ENCODE data around the gene C17orf50. TPM values are rescaled to one million over a fixed set of nuclear protein-coding genes. Genes with fewer than 3 reads are reported as not detected.

C17orf50 gene
- total RNA-seq, 2 experiments from 2014 or later, result not detected

GRCh38 chr17:35765086-35765710 is 4.5 kb downstream of the C17orf50 start:
- peak overlapping the region; percentile 90 for H3K4me3 Mint-ChIP-seq
- no peaks in the 10 kb centered on the region for H3K36me3 Mint-ChIP-seq (ENCODE audit: low read depth)
- ChIA-PET POLR2A (interaction anchor here (0.7 to 3.2 kb wide), 5 partner anchors 31 to 391 kb away, joined by 3 to 142 read pairs (median 11); partner anchors contain the start of genes MMP28, PEX12, SLFN11 and TAF15), CTCF (interaction anchor here (0.8 to 5.5 kb wide), 18 partner anchors 17 to 634 kb away, joined by 3 to 156 read pairs (median 6); partner anchors contain the start of genes MMP28, RASL10B and TAF15)
- Histone ChIP-seq H3K27me3 (ENCODE audit: control insufficient read depth in 1 of 2, insufficient read depth in 2 of 2, low read length in 2 of 2) (no peaks in the 10 kb centered on the region), H3K36me3 (ENCODE audit: insufficient read depth, low read length) (no peaks in the 10 kb centered on the region), H3K27ac (ENCODE audit: low read depth in 1 of 2, low read length in 2 of 2) (no peak overlapping the region), H3K4me1 (ENCODE audit: insufficient read depth, low read length) (peaks cover 12% of the 10 kb centered on the region), H3K4me3 (ENCODE audit: low read length) (peak overlapping the region; percentile 79), H3K9me3 (ENCODE audit: control insufficient read depth in 1 of 2, insufficient read depth in 1 of 2, low read length in 2 of 2) (no peaks in the 10 kb centered on the region)
- H3K9me3 Mint-ChIP-seq, result no peaks in the 10 kb centered on the region
- peaks cover 7% of the 10 kb centered on the region for H3K4me1 Mint-ChIP-seq (ENCODE audit: low read depth)
- DNase-seq, result no peak
- H3K27me3 Mint-ChIP-seq, result no peaks in the 10 kb centered on the region
- ATAC-seq (ENCODE audit: poor library complexity), result no peak
- peak overlapping the region; percentile 32 for H3K27ac Mint-ChIP-seq
- TF ChIP-seq CTCF (IDR thresholded peaks at IDR 0.05), result no peak
- intact Hi-C loops (cut with DNase I, micrococcal nuclease), result loop anchor here in 1 of 2 experiments (10.0 kb wide), 1 partner anchor 380 kb away; no protein-coding TSS in a partner anchor

- no peaks in the 10 kb centered on the region for H3K9me3 Mint-ChIP-seq
- ATAC-seq (ENCODE audit: poor library complexity) (no peak), DNase-seq (no peak)
- Histone ChIP-seq H3K27me3 (ENCODE audit: control insufficient read depth in 1 of 2, insufficient read depth in 2 of 2, low read length in 2 of 2) (no peaks in the 10 kb centered on the region), H3K4me3 (ENCODE audit: low read length) (no peak overlapping the region), H3K4me1 (ENCODE audit: insufficient read depth, low read length) (peaks cover 12% of the 10 kb centered on the region), H3K27ac (ENCODE audit: low read depth in 1 of 2, low read length in 2 of 2) (no peak overlapping the region), H3K36me3 (ENCODE audit: insufficient read depth, low read length) (no peaks in the 10 kb centered on the region), H3K9me3 (ENCODE audit: control insufficient read depth in 1 of 2, insufficient read depth in 1 of 2, low read length in 2 of 2) (no peaks in the 10 kb centered on the region)
- H3K27me3 Mint-ChIP-seq, result no peaks in the 10 kb centered on the region
- ChIA-PET CTCF (interaction anchor here (0.8 to 5.5 kb wide), 2 partner anchors 19 to 45 kb away, joined by 3 to 156 read pairs; partner anchors contain the start of gene TAF15), POLR2A (interaction anchor here (0.6 to 3.2 kb wide), 4 partner anchors 36 to 525 kb away, joined by 3 to 142 read pairs (median 6); partner anchors contain the start of gene TAF15)
- intact Hi-C loops (cut with DNase I, micrococcal nuclease), result loop anchor here in 1 of 2 experiments (10.0 kb wide), 1 partner anchor 379 kb away; no protein-coding TSS in a partner anchor
- H3K36me3 Mint-ChIP-seq (ENCODE audit: low read depth), result no peaks in the 10 kb centered on the region
- peaks cover 7% of the 10 kb centered on the region for H3K4me1 Mint-ChIP-seq (ENCODE audit: low read depth)
- H3K4me3 Mint-ChIP-seq, result peak overlapping the region; percentile 39
- H3K27ac Mint-ChIP-seq, result no peak overlapping the region
- TF ChIP-seq CTCF (IDR thresholded peaks at IDR 0.05), result no peak
These were observed 5.2 kb downstream of the C17orf50 start for GRCh38 chr17:35765756-35766488.

GRCh38 chr17:35766489-35766877 is 5.8 kb downstream of the C17orf50 start:
- no peaks in the 10 kb centered on the region for H3K36me3 Mint-ChIP-seq (ENCODE audit: low read depth)
- no peak for ATAC-seq (ENCODE audit: poor library complexity)
- Histone ChIP-seq H3K4me3 (ENCODE audit: low read length) (no peak overlapping the region), H3K27ac (ENCODE audit: low read depth in 1 of 2, low read length in 2 of 2) (no peak overlapping the region), H3K4me1 (ENCODE audit: insufficient read depth, low read length) (peaks cover 12% of the 10 kb centered on the region), H3K27me3 (ENCODE audit: control insufficient read depth in 1 of 2, insufficient read depth in 2 of 2, low read length in 2 of 2) (no peaks in the 10 kb centered on the region), H3K9me3 (ENCODE audit: control insufficient read depth in 1 of 2, insufficient read depth in 1 of 2, low read length in 2 of 2) (no peaks in the 10 kb centered on the region), H3K36me3 (ENCODE audit: insufficient read depth, low read length) (no peaks in the 10 kb centered on the region)
- no peak overlapping the region for H3K4me3 Mint-ChIP-seq
- peaks cover 7% of the 10 kb centered on the region for H3K4me1 Mint-ChIP-seq (ENCODE audit: low read depth)
- CTCF ChIA-PET, result interaction anchor here (1.0 to 5.5 kb wide), 2 partner anchors 38 to 44 kb away, joined by 5 to 156 read pairs; partner anchors contain the start of gene TAF15
- no peaks in the 10 kb centered on the region for H3K9me3 Mint-ChIP-seq
- POLR2A ChIA-PET, result interaction anchor here (0.9 to 1.3 kb wide), 2 partner anchors 35 to 42 kb away, joined by 3 to 10 read pairs; partner anchors contain the start of genes RASL10B and TAF15
- no peak overlapping the region for H3K27ac Mint-ChIP-seq
- intact Hi-C loops (cut with DNase I, micrococcal nuclease), result loop anchor here in 1 of 2 experiments (10.0 kb wide), 1 partner anchor 378 kb away; no protein-coding TSS in a partner anchor
- DNase-seq, result no peak
- TF ChIP-seq CTCF (IDR thresholded peaks at IDR 0.05), result no peak
- H3K27me3 Mint-ChIP-seq, result no peaks in the 10 kb centered on the region

All from CD4-positive, alpha-beta T cell (primary cell).